ENCODE data around the gene APC.
"Not testable (repeated sequence)": the region's sequence is repeated elsewhere in the genome, so short reads cannot be mapped to it uniquely, and the experiment has no call there.

Gene APC

DNA sequence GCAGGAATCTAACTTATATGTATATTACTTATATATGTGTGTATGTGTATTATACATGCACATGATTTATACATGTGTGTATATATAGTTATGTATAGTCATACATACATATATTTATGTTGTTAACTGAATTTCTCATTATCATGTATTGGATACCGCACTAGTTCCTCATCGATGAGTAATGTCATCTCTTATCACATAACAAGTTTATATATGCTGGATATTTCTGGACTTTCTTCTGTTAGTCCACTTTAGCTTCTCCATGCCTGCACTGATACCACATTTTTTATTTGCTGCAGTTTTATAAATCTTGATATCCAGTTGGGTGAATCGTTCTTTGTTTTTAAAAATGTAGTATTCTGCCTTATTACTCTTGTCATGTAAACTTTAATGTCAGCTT, 50.2 kb downstream of the APC start:
- no peak for DNase-seq

GRCh38 chr5:112793201-112793600, 55.5 kb downstream of the APC start:
- DNase-seq = no peak

GRCh38 chr5:112794410-112794809, 56.7 kb downstream of the APC start:
- no peak for DNase-seq

GRCh38 chr5:112795342-112795741, 57.7 kb downstream of the APC start:
- DNase-seq = no peak

- DNase-seq = no peak
Measured at GRCh38 chr5:112795944-112796678, 58.4 kb downstream of the APC start.

- no peak for DNase-seq
Measured at GRCh38 chr5:112799661-112800060, 62.0 kb downstream of the APC start.

- no peak for DNase-seq
Measured at GRCh38 chr5:112800891-112801290, 63.2 kb downstream of the APC start.

- DNase-seq = no peak
Measured at GRCh38 chr5:112811023-112811422, 73.3 kb downstream of the APC start.

- no peak for DNase-seq
Measured at GRCh38 chr5:112812549-112812948, 74.9 kb downstream of the APC start.

DNA sequence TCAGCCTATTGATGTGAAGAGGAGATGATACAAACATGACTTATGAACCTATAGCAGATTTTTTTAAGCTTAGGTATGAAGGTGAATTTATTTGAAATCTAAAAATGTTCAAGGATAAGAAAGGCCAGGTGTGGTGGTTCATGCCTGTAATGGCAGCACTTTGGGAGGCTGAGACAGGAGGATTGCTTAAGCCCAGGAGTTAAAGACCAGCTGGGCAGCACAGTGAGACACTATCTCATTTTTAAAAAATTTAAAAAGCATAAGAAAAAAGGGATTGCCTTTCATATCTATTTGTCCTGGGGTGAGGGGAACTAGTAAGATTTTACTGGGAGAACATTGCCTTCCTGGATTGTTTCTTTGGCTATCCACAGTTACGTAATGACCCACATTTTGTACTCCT, 82.6 kb downstream of the APC start:
- no peak for DNase-seq

- DNase-seq = no peak
Measured at GRCh38 chr5:112822456-112822855, 84.8 kb downstream of the APC start.

- DNase-seq = no peak
Measured at GRCh38 chr5:112823181-112823580, 85.5 kb downstream of the APC start.

- peak; percentile 10 for DNase-seq
Measured at GRCh38 chr5:112823656-112824055, 86.0 kb downstream of the APC start.

- no peak for DNase-seq
Measured at GRCh38 chr5:112824197-112824596, 86.5 kb downstream of the APC start.

DNA sequence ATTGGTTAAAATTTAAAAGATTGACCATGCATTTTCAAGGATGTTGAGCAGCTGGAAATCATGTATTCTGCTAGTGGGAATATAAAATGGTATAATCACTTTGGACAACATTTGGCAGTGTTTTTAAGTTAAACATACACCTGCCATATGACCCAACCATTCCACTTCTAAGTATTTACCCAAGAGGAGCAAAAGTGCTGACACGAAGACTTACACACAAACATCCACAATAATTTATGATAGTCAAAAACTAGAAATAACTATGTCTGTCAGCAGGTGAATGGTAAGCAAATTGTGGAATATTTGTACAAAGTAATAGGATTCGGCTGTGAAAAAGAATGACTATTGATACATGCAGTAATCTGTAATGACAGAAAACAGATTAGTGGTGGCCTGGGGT, 92.7 kb downstream of the APC start:
- DNase-seq = no peak

DNA sequence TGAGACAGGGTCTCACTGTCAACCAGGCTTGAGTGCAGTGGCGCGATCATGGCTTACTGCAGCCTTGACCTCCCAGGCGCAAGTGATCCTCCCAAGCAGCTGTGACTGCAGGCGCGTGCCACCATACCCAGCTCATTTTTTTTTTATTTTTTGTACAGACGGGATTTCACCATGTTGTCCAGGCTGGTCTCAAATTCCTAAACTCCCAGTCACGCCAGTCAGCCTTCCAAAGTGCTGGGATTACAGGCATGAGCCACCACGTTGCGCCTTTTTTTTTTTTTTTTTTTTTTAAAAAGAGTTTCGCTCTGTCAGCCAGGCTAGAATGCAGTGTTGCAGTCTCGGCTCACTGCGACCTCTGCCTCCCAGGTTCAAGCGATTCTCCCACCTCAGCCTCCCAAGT, 96.3 kb downstream of the APC start:
- no peak for DNase-seq

GRCh38 chr5:112844489-112844888, 106.8 kb downstream of the APC start:
- no peak for DNase-seq

DNA sequence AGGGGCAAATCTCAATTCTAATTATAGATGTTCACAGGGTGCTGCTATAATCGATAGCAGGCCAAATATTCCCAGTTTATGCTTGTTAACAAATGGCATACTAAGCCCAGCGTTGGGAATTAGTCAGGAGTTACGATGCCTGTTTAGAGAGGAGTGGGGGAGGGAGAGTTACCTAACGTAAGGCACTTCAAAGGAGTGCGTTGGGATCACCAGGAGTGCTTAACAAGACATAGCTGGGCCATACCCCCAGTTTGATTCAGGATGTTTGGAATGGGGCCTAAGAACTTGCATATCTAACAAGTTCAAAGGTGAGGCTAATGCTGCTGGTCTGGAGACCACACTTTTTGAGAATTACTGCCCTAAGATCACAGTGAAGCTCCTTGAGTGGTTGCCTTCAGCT, 108.9 kb downstream of the APC start:
- DNase-seq = no peak

DNA sequence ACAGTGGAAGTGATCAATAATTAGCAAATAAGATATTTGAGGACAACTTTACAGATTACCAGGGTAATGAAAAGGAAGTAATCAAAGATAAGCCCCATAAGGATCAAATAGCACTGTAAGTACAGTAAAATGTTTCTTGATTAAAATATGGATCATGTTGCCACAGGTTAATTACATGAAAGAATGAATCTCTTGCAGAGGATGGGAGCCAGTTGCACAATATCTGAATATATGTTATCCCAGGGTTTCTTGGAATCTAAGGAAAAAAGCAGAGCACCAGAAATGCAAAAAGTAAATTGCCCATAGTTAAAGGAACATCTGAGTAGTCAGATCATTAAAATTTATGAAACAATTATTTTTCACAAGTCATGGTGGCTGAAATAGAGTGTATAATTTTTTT, 109.6 kb downstream of the APC start:
- no peak for DNase-seq

DNA sequence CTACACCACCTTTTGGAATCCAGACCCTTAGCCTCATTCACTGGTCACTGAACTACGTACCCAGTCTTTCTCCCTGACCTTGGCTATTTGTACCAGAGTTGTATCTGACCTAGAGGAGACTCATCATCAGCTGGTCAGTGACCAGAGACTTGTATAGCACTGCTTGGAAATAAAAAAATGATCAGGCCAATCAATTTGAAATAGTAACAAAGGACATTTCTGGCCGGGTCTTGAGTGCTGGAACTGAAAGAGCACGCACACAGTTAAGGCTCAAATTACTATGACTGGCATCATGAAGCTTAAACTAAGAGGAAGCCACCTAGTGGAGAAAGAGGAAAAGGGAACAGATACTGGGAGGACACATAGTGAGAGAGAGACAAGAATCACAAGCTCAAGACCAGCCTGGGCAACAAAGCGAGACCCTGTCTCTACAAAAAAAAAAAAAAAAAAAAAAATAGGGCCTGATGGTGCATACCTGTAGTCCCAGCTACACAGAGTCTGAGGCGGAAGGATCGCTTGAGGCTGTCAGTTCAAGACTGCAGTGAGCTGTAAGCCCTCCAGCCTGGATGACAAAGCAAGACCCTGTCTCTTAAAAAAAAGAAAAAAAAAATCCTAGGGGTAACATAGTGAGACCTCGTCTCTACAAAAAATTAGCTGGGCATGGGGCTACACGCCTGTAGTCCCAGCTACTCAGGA, 110.6 kb downstream of the APC start:
- DNase-seq = peak; percentile 33

DNA sequence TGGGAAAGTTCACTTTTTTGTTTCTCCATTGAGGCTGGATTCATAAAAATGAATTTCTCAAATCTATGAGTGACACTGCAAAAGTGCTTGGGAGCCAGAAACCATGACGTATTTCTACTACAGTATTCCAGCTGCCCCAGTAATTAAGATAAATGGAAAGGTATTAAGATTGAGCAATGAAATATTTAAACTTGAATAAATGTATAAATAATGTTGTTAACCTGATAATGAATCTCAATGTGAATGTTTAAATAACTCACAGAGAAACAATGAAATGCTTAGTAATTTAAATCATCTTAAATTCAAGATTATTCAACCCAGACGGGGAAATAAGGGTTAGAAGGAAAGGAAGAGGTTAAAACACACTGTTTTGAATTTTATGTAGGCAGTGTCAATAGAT, 112.2 kb downstream of the APC start:
- DNase-seq = no peak

DNA sequence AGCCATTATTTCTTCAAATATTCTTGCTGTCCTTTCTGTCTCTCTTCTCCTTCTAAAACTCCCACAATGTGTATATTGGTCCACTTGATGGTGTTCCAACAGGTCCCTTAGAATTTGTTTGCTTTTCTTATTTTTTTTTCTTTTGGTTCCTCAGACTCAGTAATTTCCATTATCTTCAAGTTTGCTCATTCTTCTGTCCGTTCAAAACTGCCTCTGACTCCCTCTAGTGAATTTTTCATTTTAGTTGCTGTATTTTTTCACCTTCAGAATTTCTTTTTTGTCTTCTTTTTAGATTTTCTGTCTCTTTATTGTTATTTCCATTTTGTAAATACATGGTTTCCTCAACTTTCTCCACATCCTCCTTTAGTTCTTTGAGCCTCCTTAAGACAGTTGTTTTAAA, 117.0 kb downstream of the APC start:
- DNase-seq = no peak

DNA sequence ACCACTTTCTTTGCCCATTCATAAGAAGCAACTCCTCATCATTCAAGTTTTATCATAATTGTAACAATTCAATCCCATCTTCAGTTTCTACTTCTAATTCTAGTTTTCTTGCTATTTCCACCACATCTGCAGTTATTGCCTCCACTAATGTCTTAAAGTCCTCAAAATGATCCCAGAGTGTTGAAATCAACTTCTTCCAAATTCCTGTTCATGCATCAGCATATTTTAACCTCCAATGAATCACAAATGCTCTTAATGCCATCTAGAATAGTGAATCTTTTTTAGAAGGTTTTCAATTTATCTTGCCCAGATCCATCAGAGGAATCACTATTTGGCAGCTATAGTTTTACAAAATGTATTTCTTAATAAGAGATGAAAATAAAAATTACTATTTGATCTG, 120.2 kb downstream of the APC start:
- no peak for DNase-seq

DNA sequence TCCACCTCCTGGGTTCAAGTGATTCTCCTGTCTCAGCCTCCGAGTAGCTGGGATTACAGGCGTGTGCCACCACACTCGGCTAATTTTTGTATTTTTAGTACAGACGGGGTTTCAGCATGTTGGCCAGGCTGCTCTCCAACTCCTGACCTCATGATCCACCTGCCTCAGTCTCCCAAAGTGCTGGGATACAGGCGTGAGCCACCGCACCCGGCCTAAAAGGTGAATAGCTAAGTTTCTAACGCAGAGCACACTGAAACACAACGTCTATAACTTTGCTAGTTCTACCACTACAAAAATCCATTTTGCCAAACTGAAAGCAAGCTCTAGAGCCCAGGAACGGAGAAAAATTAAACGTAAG, 122.9 kb downstream of the APC start:
- not testable (repeated sequence) for DNase-seq
